ENCODE data around the gene TUFT1. TPM values are rescaled to one million over a fixed set of nuclear protein-coding genes. Genes with fewer than 3 reads are reported as not detected.

Gene TUFT1
- total and polyA plus RNA-seq, 12 donors = 5.5 to 18.5 (median 9.1) TPM

GRCh38 chr1:151606384-151606783 is 66.3 kb downstream of the TUFT1 start:
- H3K27ac ChIP-seq = no peak overlapping the region
- intact Hi-C loops (cut with DNase I) = no loop called here

GRCh38 chr1:151606857-151607256 is 66.7 kb downstream of the TUFT1 start:
- no peak for DNase-seq
- TF ChIP-seq POLR2A (IDR thresholded peaks at IDR 0.05) (no peak), CTCF (IDR thresholded peaks at IDR 0.05) (no peak)
- 60 to 78% (median 70%) methylated on average over 3 of the region's 3 CpGs for WGBS, 4 donors
- intact Hi-C loops (cut with DNase I) = no loop called here
- Histone ChIP-seq H3K4me1 (replicated peaks in 1 of 2) (no peaks in the 10 kb centered on the region), H3K36me3 (replicated peaks in 1 of 2) (no peaks in the 10 kb centered on the region), H3K27ac (no peak overlapping the region), H3K27me3 (peaks cover 4% of the 10 kb centered on the region), H3K4me3 (no peak overlapping the region), H3K9me3 (replicated peaks in 1 of 3) (no peaks in the 10 kb centered on the region)

More at GRCh38 chr1:151606384-151606783, 66.3 kb downstream of the TUFT1 start:
- TF ChIP-seq POLR2A (IDR thresholded peaks at IDR 0.05) (no peak), CTCF (IDR thresholded peaks at IDR 0.05) (no peak)
- Histone ChIP-seq H3K9me3 (replicated peaks in 1 of 3) (no peaks in the 10 kb centered on the region), H3K27me3 (peaks cover 4% of the 10 kb centered on the region), H3K4me3 (no peak overlapping the region), H3K36me3 (replicated peaks in 1 of 2) (no peaks in the 10 kb centered on the region), H3K4me1 (replicated peaks in 1 of 2) (no peaks in the 10 kb centered on the region)
- DNase-seq = no peak

GRCh38 chr1:151610142-151610541 is 70.0 kb downstream of the TUFT1 start:
- DNase-seq = no peak
- Histone ChIP-seq H3K36me3 (replicated peaks in 1 of 2) (no peaks in the 10 kb centered on the region), H3K4me3 (no peak overlapping the region), H3K9me3 (replicated peaks in 1 of 3) (no peaks in the 10 kb centered on the region), H3K4me1 (replicated peaks in 1 of 2) (peaks cover 10 to 20% of the 10 kb centered on the region in 2 donors), H3K27me3 (no peaks in the 10 kb centered on the region), H3K27ac (no peak overlapping the region)
- TF ChIP-seq CTCF (IDR thresholded peaks at IDR 0.05) (no peak), POLR2A (IDR thresholded peaks at IDR 0.05) (no peak)
- 82 to 93% (median 90%) methylated on average over 3 of the region's 3 CpGs for WGBS, 4 donors
- intact Hi-C loops (cut with DNase I) = no loop called here

GRCh38 chr1:151611288-151611790 is 71.2 kb downstream of the TUFT1 start:
- Histone ChIP-seq H3K4me3 (peak overlapping the region in 1 of 4 donors; percentile 99), H3K27me3 (no peaks in the 10 kb centered on the region), H3K4me1 (replicated peaks in 1 of 2) (peaks cover 10 to 31% of the 10 kb centered on the region in 2 donors), H3K27ac (peak overlapping the region in 4 of 5 donors; percentile 61 to 95 (median 90)), H3K36me3 (replicated peaks in 1 of 2) (no peaks in the 10 kb centered on the region), H3K9me3 (replicated peaks in 1 of 3) (no peaks in the 10 kb centered on the region)
- intact Hi-C loops (cut with DNase I) = no loop called here
- 11 to 17% (median 13%) methylated on average over 5 to 6 of the region's 6 CpGs for WGBS, 4 donors
- DNase-seq = peak in 5 of 7 donors; percentile 26 to 65 (median 48)
- TF ChIP-seq POLR2A (IDR thresholded peaks at IDR 0.05) (no peak), CTCF (IDR thresholded peaks at IDR 0.05) (no peak)
